Activated B cell treated with CpG ODN at 0.5 μM for 24 hours (primary cell): Measurements from ENCODE around the gene P4HB. TPM values are rescaled to one million over a fixed set of nuclear protein-coding genes. Genes with fewer than 3 reads are reported as not detected.
"Not testable (repeated sequence)": the region's sequence is repeated elsewhere in the genome, so short reads cannot be mapped to it uniquely, and the experiment has no call there.

Source experiments
- ATAC-seq: fragments of 200-7000 bp; cut with Tn5 transposase; one replicate; pipeline ENCODE4 v1.10.0; 2021; ENCODE audit warnings: low read depth, mild to moderate bottlenecking, moderate library complexity
- CTCF ChIA-PET: fragments of 350-600 bp; sonication (Branson Sonifier 250); formaldehyde crosslinking; loops from one replicate; lab custom pipeline; 2021; ENCODE audit warnings: antibody characterized with exemption; lab: Charles Lee
- POLR2A ChIA-PET: fragments of 350-600 bp; sonication (Branson Sonifier 250); formaldehyde crosslinking; loops from one replicate; lab custom pipeline; 2021; ENCODE audit warnings: antibody characterized with exemption; lab: Charles Lee
- DNase-seq: peaks from one replicate; pipeline ENCODE4 v3.0.0; 2022
- H3K27ac Mint-ChIP-seq: one replicate; pipeline ENCODE4 v1.8.0; 2020; ENCODE audit warnings: mixed read lengths
- H3K27me3 Mint-ChIP-seq: one replicate; pipeline ENCODE4 v1.8.0; 2021; ENCODE audit warnings: mixed read lengths
- H3K36me3 Mint-ChIP-seq: one replicate; pipeline ENCODE4 v1.8.0; 2021; ENCODE audit warnings: low read depth, mixed read lengths
- H3K4me1 Mint-ChIP-seq: one replicate; pipeline ENCODE4 v1.8.0; 2021; ENCODE audit warnings: mixed read lengths
- H3K4me3 Mint-ChIP-seq: one replicate; pipeline ENCODE4 v1.8.0; 2020; ENCODE audit warnings: mild to moderate bottlenecking, mixed read lengths
- H3K9me3 Mint-ChIP-seq: one replicate; pipeline ENCODE4 v1.8.0; 2020; ENCODE audit warnings: mixed read lengths
- CTCF ChIP-seq: fragments of 200-600 bp; IDR thresholded peaks from one replicate; pipeline ENCODE4 v1.8.0; 2022; ENCODE audit warnings: antibody characterized with exemption, mild to moderate bottlenecking
- intact Hi-C: fragments of 100-400 bp; cut with micrococcal nuclease; formaldehyde crosslinking; loops from one replicate; pipeline ENCODE4 v1.15.1; 2024
- total RNA-seq: library from RNA; stranded (reverse); gene quantifications from 2 replicates; pipeline ENCODE4 v1.2.3, GENCODE V29; 2022

The P4HB gene
- total RNA-seq, 1 donor from 2014 or later: 225 TPM

GRCh38 chr17:81840826-81841778 is 19.2 kb downstream of the P4HB start:
- Mint-ChIP-seq H3K4me1 (no peaks in the 10 kb centered on the region), H3K4me3 (no peak overlapping the region), H3K27me3 (no peaks in the 10 kb centered on the region), H3K27ac (no peak overlapping the region), H3K36me3 (peaks cover 31% of the 10 kb centered on the region), H3K9me3 (no peaks in the 10 kb centered on the region)
- POLR2A ChIA-PET: interaction anchor here (0.6 kb wide), 1 partner anchor 34 kb away, joined by 5 read pairs; no protein-coding TSS in a partner anchor
- ATAC-seq (no peak), DNase-seq (no peak)
- CTCF ChIA-PET: no interaction called here
- intact Hi-C loops: no loop called here
- TF ChIP-seq CTCF: no peak

DNA sequence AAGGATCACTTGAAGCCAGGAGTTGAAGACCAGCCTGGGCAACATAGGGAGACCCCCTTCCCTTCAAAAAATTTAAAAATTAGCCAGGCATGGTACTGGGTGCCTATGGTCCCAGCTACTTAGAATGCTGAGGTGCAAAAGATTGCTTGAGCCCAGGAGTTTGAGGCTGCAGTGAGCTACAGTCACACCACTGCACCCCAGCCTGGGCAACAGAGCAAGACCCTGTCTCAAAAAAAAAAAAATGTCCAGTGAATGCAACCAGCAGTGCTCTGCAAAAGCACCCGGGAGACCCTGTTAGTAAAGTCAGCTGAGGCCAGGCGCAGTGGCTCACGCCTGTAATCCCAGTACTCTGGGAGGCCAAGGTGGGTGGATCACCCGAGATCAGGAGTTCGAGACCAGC is 20.3 kb downstream of the P4HB start:
- H3K4me3 Mint-ChIP-seq, H3K27me3 Mint-ChIP-seq, H3K4me1 Mint-ChIP-seq, POLR2A ChIA-PET, CTCF ChIA-PET, H3K27ac Mint-ChIP-seq, H3K9me3 Mint-ChIP-seq, DNase-seq, intact Hi-C loops, ATAC-seq: not testable (repeated sequence)
- H3K36me3 Mint-ChIP-seq: peaks cover 24% of the 10 kb centered on the region

- Mint-ChIP-seq H3K27ac (no peak overlapping the region), H3K27me3 (no peaks in the 10 kb centered on the region), H3K4me3 (no peak overlapping the region), H3K36me3 (peaks cover 17% of the 10 kb centered on the region), H3K9me3 (no peaks in the 10 kb centered on the region), H3K4me1 (no peaks in the 10 kb centered on the region)
- no peak for DNase-seq
- ATAC-seq: no peak
- CTCF ChIA-PET: no interaction called here
- intact Hi-C loops: no loop called here
- POLR2A ChIA-PET: no interaction called here
- no peak for TF ChIP-seq CTCF
Measured at GRCh38 chr17:81839301-81839700, 21.0 kb downstream of the P4HB start.

DNA sequence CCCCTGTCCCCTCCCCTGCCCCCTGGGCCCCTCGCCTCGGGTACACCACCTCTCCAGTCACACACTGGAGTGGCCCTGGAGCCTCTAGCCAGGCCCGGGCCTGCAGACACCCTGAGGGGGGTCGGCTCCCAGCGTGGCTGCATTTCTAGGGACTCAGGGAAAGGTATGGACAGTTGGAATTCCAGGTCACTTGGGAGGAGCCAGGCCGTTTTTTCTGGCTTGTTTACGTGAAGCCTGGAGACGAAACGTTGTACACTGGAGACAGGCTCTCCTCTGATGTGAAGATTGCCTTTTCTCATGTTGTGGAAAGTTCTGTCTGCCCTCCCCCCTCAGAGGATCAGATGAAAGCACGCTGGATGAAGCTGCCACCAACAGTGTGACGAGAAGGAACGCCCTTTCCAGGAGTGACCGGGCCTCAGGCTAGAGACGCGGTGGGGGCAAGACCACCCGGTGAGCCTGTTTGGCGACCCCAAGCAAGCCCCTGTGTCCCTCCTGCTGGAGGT is 21.5 kb downstream of the P4HB start:
- DNase-seq (no peak), ATAC-seq (no peak)
- Mint-ChIP-seq H3K4me3 (no peak overlapping the region), H3K27ac (no peak overlapping the region), H3K27me3 (no peaks in the 10 kb centered on the region), H3K9me3 (no peaks in the 10 kb centered on the region), H3K4me1 (peaks cover 2% of the 10 kb centered on the region), H3K36me3 (peaks cover 12% of the 10 kb centered on the region)
- intact Hi-C loops: no loop called here
- ChIA-PET POLR2A (no interaction called here), CTCF (no interaction called here)
- TF ChIP-seq CTCF: no peak

DNA sequence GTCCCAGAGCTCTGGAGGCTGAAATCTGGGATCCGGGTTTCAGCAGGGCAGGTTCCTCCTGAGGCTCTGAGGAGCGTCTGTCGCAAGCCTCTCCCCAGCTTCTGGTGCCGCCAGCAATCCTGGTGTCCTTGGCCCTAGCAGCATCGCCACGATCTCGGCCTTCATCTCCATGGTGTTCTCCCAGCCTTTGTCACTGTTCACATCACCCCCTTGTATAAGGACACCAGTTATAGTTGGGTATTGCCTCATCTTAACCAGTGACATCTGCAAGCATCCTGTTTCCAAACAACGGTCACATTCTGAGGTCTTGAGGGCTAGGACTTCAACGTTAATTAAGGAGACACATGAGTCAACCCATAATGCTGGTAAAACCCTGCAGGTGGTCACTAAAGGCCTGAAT is 22.7 kb downstream of the P4HB start:
- intact Hi-C loops: no loop called here
- Mint-ChIP-seq H3K4me1 (peaks cover 4% of the 10 kb centered on the region), H3K36me3 (peaks cover 2% of the 10 kb centered on the region), H3K4me3 (no peak overlapping the region), H3K27me3 (no peaks in the 10 kb centered on the region), H3K27ac (no peak overlapping the region), H3K9me3 (no peaks in the 10 kb centered on the region)
- DNase-seq (no peak), ATAC-seq (no peak)
- TF ChIP-seq CTCF: no peak
- ChIA-PET CTCF (no interaction called here), POLR2A (no interaction called here)
